Mucosa of rectum (tissue), 2 donors: Measurements from ENCODE around the gene SELP.

Experiments
- H3K27ac ChIP-seq, 2 donors: one replicate each; pipeline ENCODE4 v1.7.0; 2013; ENCODE audit warnings: inconsistent platforms in 2 of 2, low read depth in 2 of 2, low read length in 2 of 2
- H3K27me3 ChIP-seq, 2 donors: one replicate each; pipeline ENCODE4 v1.7.0; 2013; ENCODE audit warnings: low read length in 2 of 2; ENCODE audit not compliant: control insufficient read depth in 2 of 2, insufficient read depth in 2 of 2
- H3K36me3 ChIP-seq, 2 donors: one replicate each; pipeline ENCODE4 v1.7.0; 2013; ENCODE audit warnings: low read length in 2 of 2; ENCODE audit not compliant: control insufficient read depth in 2 of 2, insufficient read depth in 2 of 2
- H3K4me1 ChIP-seq, 2 donors: one replicate each; pipeline ENCODE4 v1.7.0; 2013; ENCODE audit warnings: low read length in 2 of 2, mild to moderate bottlenecking in 1 of 2; ENCODE audit not compliant: control insufficient read depth in 2 of 2, insufficient read depth in 2 of 2
- H3K4me3 ChIP-seq, 2 donors: one replicate each; pipeline ENCODE4 v1.7.0; 2013; ENCODE audit warnings: low read length in 2 of 2
- H3K9ac ChIP-seq, 2 donors: one replicate each; pipeline ENCODE4 v1.7.0; 2013; ENCODE audit warnings: low read length in 2 of 2, low read depth in 1 of 2, mild to moderate bottlenecking in 1 of 2
- H3K9me3 ChIP-seq, 2 donors: one replicate each; pipeline ENCODE4 v1.7.0; 2013; ENCODE audit warnings: low read length in 2 of 2; ENCODE audit not compliant: control insufficient read depth in 2 of 2
- donor health status: healthy.
- donor health status: Normal muscosa, but diverticular disease.

The SELP gene

DNA sequence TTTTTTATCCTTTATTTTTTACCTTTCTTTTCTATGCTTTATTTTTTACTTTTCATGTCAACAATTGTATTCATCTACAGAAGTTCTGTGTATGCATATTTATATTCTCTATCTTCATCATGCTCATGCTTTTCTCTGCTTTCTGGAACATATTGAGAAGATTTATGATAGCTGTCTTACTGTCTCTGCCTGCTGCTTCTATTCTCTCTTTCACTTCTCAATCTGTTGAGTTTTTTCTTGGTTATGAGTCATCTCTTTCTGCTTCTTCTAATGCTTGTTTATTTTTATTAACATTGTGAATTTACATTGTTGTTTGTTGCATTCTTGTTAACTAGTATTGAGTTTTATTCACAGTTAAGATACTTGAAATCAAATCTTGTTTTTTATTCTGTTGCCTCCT is 66.3 kb downstream of the SELP start:
- peaks cover 0 to 2% of the 10 kb centered on the region in 2 donors for H3K9me3 ChIP-seq
- no peak overlapping the region for H3K27ac ChIP-seq
- no peaks in the 10 kb centered on the region for H3K36me3 ChIP-seq
- H3K4me1 ChIP-seq: no peaks in the 10 kb centered on the region
- no peak overlapping the region for H3K4me3 ChIP-seq
- H3K27me3 ChIP-seq: no peaks in the 10 kb centered on the region
- H3K9ac ChIP-seq: no peak overlapping the region

- Histone ChIP-seq H3K27me3 (no peaks in the 10 kb centered on the region), H3K27ac (no peak overlapping the region), H3K4me1 (no peaks in the 10 kb centered on the region), H3K9ac (no peak overlapping the region), H3K4me3 (no peak overlapping the region), H3K9me3 (peaks cover 0 to 2% of the 10 kb centered on the region in 2 donors), H3K36me3 (no peaks in the 10 kb centered on the region)
Measured at GRCh38 chr1:169563019-169563615, 66.8 kb downstream of the SELP start.

DNA sequence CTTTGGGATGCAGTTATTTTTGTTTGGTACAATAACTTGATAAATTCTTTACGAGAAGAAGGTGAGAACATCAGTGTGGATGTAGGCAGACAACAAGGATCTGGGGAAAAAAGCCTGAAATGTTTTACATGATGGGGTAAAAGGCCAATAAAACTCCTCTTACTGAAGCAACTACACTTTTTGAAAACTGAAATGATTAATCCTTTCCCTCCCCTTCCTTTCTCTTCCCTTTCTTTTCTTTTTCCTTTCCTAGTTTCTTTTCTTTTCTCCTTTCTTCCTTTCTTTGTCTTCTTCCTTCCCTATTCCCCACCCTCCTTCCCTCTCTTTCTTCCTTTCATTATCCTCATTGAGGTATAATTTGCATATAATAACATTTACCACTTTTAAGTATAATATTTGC is 68.2 kb downstream of the SELP start:
- H3K27me3 ChIP-seq: no peaks in the 10 kb centered on the region
- no peaks in the 10 kb centered on the region for H3K4me1 ChIP-seq
- no peak overlapping the region for H3K9ac ChIP-seq
- no peaks in the 10 kb centered on the region for H3K36me3 ChIP-seq
- peaks cover 0 to 2% of the 10 kb centered on the region in 2 donors for H3K9me3 ChIP-seq
- H3K27ac ChIP-seq: no peak overlapping the region
- no peak overlapping the region for H3K4me3 ChIP-seq

DNA sequence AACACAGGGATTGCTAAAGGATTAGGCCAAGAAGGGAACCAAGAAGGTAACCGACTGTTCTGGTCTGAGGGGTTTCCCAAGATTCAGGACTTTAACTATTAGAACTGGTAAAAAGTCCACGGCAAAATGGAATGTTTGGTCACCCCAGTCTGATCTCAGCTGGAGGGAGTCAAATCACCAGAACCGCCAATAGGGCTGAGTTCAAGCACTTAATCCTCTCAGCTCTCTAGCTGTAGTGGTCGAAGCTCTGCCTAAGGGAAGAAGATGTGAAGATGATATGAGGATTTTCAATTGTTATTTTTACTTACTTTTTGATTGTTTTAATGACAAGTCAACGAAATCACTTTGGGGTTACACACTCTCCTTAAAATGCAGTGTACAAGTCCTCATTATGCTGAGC is 72.8 kb downstream of the SELP start:
- Histone ChIP-seq H3K9ac (no peak overlapping the region), H3K27me3 (no peaks in the 10 kb centered on the region), H3K4me1 (no peaks in the 10 kb centered on the region), H3K36me3 (no peaks in the 10 kb centered on the region), H3K4me3 (no peak overlapping the region), H3K27ac (no peak overlapping the region), H3K9me3 (no peaks in the 10 kb centered on the region)

GRCh38 chr1:169550294-169550693 is 79.6 kb downstream of the SELP start:
- Histone ChIP-seq H3K27ac (no peak overlapping the region), H3K27me3 (no peaks in the 10 kb centered on the region), H3K4me3 (no peak overlapping the region), H3K4me1 (peaks cover 0 to 3% of the 10 kb centered on the region in 2 donors), H3K9ac (no peak overlapping the region), H3K9me3 (no peaks in the 10 kb centered on the region), H3K36me3 (no peaks in the 10 kb centered on the region)

- no peak overlapping the region for H3K9ac ChIP-seq
- H3K4me1 ChIP-seq: peaks cover 0 to 3% of the 10 kb centered on the region in 2 donors
- H3K27ac ChIP-seq: no peak overlapping the region
- H3K9me3 ChIP-seq: no peaks in the 10 kb centered on the region
- H3K36me3 ChIP-seq: no peaks in the 10 kb centered on the region
- H3K4me3 ChIP-seq: no peak overlapping the region
- H3K27me3 ChIP-seq: no peaks in the 10 kb centered on the region
Measured at GRCh38 chr1:169548282-169548681, 81.6 kb downstream of the SELP start.

GRCh38 chr1:169546087-169546995 is 83.6 kb downstream of the SELP start:
- H3K36me3 ChIP-seq: no peaks in the 10 kb centered on the region
- no peaks in the 10 kb centered on the region for H3K9me3 ChIP-seq
- H3K27ac ChIP-seq: no peak overlapping the region
- peaks cover 0 to 3% of the 10 kb centered on the region in 2 donors for H3K4me1 ChIP-seq
- H3K27me3 ChIP-seq: no peaks in the 10 kb centered on the region
- H3K4me3 ChIP-seq: no peak overlapping the region
- no peak overlapping the region for H3K9ac ChIP-seq

DNA sequence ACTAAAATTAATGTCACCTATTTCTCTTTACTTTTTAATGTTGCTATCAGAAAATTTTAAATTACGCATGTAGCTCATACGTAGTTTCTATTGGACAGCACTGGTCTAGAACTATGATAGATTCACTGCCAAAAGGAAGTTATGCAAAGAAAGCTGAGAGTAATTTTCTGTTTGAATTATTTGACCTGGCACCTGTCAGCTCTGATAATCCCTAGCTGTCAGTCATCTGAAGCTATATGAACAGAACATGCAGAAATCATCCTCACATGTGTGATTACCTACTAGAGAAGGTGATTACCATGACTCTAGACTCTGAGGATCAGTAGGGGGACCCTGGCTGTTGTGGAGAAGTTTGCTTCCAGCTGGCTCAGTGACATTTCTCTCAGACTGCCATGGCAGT is 84.5 kb downstream of the SELP start:
- Histone ChIP-seq H3K27ac (no peak overlapping the region), H3K36me3 (no peaks in the 10 kb centered on the region), H3K27me3 (no peaks in the 10 kb centered on the region), H3K9ac (no peak overlapping the region), H3K4me3 (no peak overlapping the region), H3K4me1 (peaks cover 0 to 3% of the 10 kb centered on the region in 2 donors), H3K9me3 (no peaks in the 10 kb centered on the region)

- Histone ChIP-seq H3K9ac (no peak overlapping the region), H3K4me1 (no peaks in the 10 kb centered on the region), H3K9me3 (no peaks in the 10 kb centered on the region), H3K27ac (no peak overlapping the region), H3K36me3 (no peaks in the 10 kb centered on the region), H3K27me3 (no peaks in the 10 kb centered on the region), H3K4me3 (no peak overlapping the region)
Measured at GRCh38 chr1:169538998-169539871, 90.7 kb downstream of the SELP start.
